ENCODE data around the gene KCNK16.

The KCNK16 gene

DNA sequence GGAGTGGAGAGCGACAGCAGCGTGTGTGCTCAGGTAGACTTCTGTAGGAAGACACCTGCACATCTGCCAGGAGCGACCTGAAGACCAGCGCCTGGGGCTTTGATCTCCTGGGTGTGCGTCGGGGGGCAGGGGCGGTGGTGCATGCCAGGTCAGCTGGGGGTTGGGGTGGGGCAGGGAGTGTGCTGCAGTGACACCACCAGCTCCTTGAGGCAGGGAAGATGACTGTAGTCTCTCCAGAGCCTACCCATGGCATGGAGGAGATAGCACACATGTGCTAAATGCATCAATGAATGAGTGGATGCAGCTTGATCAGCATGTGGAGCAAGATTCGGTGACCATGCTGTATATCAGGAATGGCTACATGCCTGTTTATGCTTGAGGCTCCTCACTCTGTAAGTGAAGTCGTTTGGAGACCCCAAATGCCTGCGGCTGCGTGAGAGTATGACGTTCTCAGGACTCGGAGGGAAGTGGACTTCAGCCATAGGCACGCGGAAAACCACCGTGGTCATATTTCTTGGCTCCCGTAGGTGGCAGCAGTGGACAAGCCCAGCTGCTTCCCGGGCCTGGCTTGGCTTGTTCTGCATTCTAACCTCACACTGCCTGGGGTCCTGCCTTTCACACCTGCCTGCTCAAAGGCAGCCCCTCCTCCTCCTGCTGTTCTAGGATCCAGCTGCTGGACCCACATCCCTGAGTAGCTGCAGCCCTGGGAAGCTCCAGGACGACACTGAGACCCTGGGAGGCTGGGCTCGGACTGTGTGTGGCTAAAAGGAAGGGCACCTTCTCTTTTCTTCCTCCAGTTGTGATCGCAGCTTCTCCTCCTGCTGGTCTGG, 39.4 kb upstream of the KCNK16 start:
- TF ChIP-seq, protein P1, sequence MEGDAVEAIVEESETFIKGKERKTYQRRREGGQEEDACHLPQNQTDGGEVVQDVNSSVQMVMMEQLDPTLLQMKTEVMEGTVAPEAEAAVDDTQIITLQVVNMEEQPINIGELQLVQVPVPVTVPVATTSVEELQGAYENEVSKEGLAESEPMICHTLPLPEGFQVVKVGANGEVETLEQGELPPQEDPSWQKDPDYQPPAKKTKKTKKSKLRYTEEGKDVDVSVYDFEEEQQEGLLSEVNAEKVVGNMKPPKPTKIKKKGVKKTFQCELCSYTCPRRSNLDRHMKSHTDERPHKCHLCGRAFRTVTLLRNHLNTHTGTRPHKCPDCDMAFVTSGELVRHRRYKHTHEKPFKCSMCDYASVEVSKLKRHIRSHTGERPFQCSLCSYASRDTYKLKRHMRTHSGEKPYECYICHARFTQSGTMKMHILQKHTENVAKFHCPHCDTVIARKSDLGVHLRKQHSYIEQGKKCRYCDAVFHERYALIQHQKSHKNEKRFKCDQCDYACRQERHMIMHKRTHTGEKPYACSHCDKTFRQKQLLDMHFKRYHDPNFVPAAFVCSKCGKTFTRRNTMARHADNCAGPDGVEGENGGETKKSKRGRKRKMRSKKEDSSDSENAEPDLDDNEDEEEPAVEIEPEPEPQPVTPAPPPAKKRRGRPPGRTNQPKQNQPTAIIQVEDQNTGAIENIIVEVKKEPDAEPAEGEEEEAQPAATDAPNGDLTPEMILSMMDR (IDR thresholded peaks at IDR 0.05; ENCODE audit: low read depth, low read length) = peak; percentile 70
- TF ChIP-seq EZH2phosphoT487 (IDR thresholded peaks at IDR 0.05; ENCODE audit: low read depth) = no peak
- peak overlapping the region; percentile 91 for H3K4me2 ChIP-seq (ENCODE audit: low read length)

DNA sequence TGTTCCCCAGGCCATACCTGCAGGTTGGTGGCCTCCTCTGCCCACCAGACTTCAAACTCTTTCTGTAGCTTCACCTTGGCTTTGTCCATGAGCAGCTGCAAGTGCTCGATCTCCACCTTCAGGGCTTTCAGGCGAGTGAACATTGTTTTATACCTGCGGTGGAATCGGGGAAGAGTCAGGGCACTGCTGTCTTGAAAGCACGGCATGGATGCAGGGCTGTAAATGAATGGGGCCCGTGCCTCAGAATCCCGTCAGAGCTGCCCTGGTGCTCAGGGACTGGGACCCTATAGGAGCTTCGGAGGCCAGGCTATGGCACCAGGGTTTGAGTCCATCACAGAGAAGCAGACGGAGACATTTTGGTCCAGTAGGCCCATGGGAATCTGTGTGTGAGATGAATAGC, 37.9 kb upstream of the KCNK16 start:
- Histone ChIP-seq H3K9me3 (ENCODE audit: insufficient read depth, low read length) (no peaks in the 10 kb centered on the region), H3K27me3 (ENCODE audit: low read depth, low read length) (no peaks in the 10 kb centered on the region), H3K4me1 (ENCODE audit: low read length) (peaks cover 4% of the 10 kb centered on the region), H2AFZ (ENCODE audit: low read depth, low read length) (no peak overlapping the region), H3K27ac (ENCODE audit: low read length) (no peak overlapping the region), H3K4me3 (ENCODE audit: low read length) (no peak overlapping the region), H3K79me2 (ENCODE audit: low read length) (no peaks in the 10 kb centered on the region), H3K36me3 (replicated peaks; ENCODE audit: low read depth, low read length) (no peaks in the 10 kb centered on the region), H3K9ac (ENCODE audit: low read length) (no peak overlapping the region), H4K20me1 (ENCODE audit: insufficient read depth, low read length) (no peaks in the 10 kb centered on the region), H3K4me2 (ENCODE audit: low read length) (no peak overlapping the region)
- TF ChIP-seq, protein P1 (IDR thresholded peaks at IDR 0.05; ENCODE audit: low read depth, low read length) = no peak

More for the DNA sequence above, 39.4 kb upstream of the KCNK16 start:
- H3K9ac ChIP-seq (ENCODE audit: low read length) = peak overlapping the region; percentile 32
- no peaks in the 10 kb centered on the region for H3K27me3 ChIP-seq (ENCODE audit: low read depth, low read length)
- H3K36me3 ChIP-seq (replicated peaks; ENCODE audit: low read depth, low read length) = no peaks in the 10 kb centered on the region
- peaks cover 4% of the 10 kb centered on the region for H3K4me1 ChIP-seq (ENCODE audit: low read length)
- no peak overlapping the region for H3K27ac ChIP-seq (ENCODE audit: low read length)
- H3K4me3 ChIP-seq (ENCODE audit: low read length) = peak overlapping the region; percentile 74
- peak overlapping the region; percentile 98 for H2AFZ ChIP-seq (ENCODE audit: low read depth, low read length)
- H4K20me1 ChIP-seq (ENCODE audit: insufficient read depth, low read length) = no peaks in the 10 kb centered on the region
- H3K79me2 ChIP-seq (ENCODE audit: low read length) = no peaks in the 10 kb centered on the region
- H3K9me3 ChIP-seq (ENCODE audit: insufficient read depth, low read length) = no peaks in the 10 kb centered on the region

DNA sequence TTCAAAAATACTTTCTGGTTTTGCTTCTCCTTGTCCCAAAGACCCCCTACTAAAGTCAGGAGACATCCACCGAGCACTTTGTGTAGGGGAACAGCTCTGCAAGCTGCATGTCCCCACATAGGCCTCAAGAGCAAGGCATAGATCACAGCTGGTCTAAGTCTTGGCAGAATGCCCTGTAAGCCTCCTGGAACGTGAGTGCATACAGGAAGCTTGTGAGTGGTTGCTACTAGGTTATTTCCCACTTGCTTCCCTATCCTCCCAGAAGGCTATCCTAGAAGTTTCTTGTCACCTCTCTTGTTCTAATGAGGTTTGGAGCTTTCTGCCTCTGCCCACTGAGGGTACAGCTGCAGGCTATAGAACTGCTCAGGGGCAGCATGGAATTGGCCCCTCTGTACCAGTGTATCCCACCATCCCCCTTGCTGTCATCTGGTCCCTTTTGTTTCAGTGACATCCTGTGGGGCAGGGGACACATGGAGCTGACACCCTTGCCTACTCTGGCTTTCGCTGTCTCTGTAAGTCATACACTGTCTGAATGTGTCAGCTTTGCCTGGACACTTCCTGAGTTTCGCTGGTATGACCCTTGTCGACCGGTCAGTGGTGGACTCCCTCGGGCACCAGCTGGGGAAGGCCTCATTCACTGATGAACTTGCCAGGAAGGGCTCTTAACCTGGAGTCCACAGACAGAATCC, 35.6 kb upstream of the KCNK16 start:
- Histone ChIP-seq H2AFZ (ENCODE audit: low read depth, low read length) (no peak overlapping the region), H3K27ac (ENCODE audit: low read length) (no peak overlapping the region), H4K20me1 (ENCODE audit: insufficient read depth, low read length) (no peaks in the 10 kb centered on the region), H3K36me3 (replicated peaks; ENCODE audit: low read depth, low read length) (no peaks in the 10 kb centered on the region), H3K9ac (ENCODE audit: low read length) (no peak overlapping the region), H3K4me3 (ENCODE audit: low read length) (no peak overlapping the region), H3K4me1 (ENCODE audit: low read length) (peaks cover 4% of the 10 kb centered on the region), H3K27me3 (ENCODE audit: low read depth, low read length) (no peaks in the 10 kb centered on the region), H3K4me2 (ENCODE audit: low read length) (no peak overlapping the region), H3K79me2 (ENCODE audit: low read length) (no peaks in the 10 kb centered on the region), H3K9me3 (ENCODE audit: insufficient read depth, low read length) (no peaks in the 10 kb centered on the region)
- TF ChIP-seq EZH2phosphoT487 (IDR thresholded peaks at IDR 0.05; ENCODE audit: low read depth) = no peak
- TF ChIP-seq, protein P1 (IDR thresholded peaks at IDR 0.05; ENCODE audit: low read depth, low read length) = no peak

DNA sequence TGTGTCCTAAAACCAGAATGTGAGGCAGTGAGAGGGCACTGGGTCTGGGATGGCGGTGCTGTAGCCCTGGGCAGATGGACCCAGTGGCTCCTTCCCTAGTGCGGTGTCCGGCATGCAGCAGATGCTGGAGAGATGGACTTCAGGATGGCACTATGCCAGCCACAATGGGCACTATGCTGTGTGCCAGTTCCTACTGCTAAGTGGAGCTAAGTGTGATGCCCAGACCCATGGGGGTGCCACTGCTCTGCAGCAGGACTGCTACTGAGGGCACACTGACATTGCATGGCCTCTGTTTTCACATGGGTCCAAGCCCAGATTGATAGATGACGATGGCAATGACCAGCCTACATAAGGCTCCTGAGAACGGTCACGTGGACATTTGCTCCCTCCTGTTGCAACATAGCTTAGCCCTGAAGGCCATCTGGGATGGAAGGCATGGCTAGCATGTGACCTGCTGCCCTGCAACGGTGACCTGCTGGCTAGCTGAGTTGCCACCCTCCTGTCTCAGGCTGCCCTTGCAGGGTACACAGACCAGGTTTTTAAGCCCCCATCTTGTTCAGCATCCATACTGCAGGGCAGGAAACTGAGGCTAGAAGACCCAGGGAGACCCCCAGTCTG, 31.3 kb upstream of the KCNK16 start:
- Histone ChIP-seq H3K79me2 (ENCODE audit: low read length) (no peaks in the 10 kb centered on the region), H3K4me1 (ENCODE audit: low read length) (no peaks in the 10 kb centered on the region), H3K4me2 (ENCODE audit: low read length) (no peak overlapping the region), H3K27ac (ENCODE audit: low read length) (no peak overlapping the region), H4K20me1 (ENCODE audit: insufficient read depth, low read length) (no peaks in the 10 kb centered on the region), H3K36me3 (replicated peaks; ENCODE audit: low read depth, low read length) (no peaks in the 10 kb centered on the region), H3K9ac (ENCODE audit: low read length) (no peak overlapping the region), H3K9me3 (ENCODE audit: insufficient read depth, low read length) (no peaks in the 10 kb centered on the region), H3K4me3 (ENCODE audit: low read length) (no peak overlapping the region), H2AFZ (ENCODE audit: low read depth, low read length) (no peak overlapping the region), H3K27me3 (ENCODE audit: low read depth, low read length) (peaks cover 5% of the 10 kb centered on the region; the same call in 1 of the 2 replicates)
- TF ChIP-seq EZH2phosphoT487 (IDR thresholded peaks at IDR 0.05; ENCODE audit: low read depth) = no peak
- TF ChIP-seq, protein P1 (IDR thresholded peaks at IDR 0.05; ENCODE audit: low read depth, low read length) = no peak

Data from OCI-LY3 (cell line).